AG08395 (cell line): Measurements from ENCODE around the gene ELMOD1.

Source experiments
- DNase-seq: peaks from one replicate; pipeline ENCODE4 v3.0.0; 2012; ENCODE audit warnings: mixed read lengths, low spot score

Gene ELMOD1

DNA sequence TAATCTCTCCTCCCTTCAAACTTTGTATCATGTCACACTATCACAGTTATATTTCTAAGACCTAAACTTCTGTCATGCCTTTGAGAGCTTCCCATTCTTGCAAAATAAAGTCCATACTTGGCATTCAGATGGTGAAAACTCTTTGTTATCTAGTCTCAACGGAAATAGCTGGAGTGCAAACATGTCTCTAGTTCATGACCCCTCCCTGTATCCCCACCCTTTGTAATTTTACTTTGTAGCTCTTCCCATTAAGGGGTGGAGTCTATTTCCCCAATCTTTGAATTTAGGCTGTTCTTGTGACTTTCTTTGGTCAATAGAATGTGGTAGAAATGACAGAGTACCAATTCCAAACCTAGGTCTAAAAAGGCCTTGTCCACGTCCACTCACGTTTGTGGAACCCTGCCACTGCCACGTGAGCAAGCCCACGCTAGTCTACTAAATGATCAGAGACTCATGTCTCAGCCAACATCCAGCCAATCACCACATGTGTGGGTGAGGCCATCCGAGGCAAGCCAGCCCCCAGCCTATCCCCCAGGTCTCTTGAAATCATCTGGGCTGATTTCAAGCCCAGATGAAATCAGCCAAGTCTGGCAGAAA, 97.5 kb downstream of the ELMOD1 start:
- DNase-seq, result no peak

DNA sequence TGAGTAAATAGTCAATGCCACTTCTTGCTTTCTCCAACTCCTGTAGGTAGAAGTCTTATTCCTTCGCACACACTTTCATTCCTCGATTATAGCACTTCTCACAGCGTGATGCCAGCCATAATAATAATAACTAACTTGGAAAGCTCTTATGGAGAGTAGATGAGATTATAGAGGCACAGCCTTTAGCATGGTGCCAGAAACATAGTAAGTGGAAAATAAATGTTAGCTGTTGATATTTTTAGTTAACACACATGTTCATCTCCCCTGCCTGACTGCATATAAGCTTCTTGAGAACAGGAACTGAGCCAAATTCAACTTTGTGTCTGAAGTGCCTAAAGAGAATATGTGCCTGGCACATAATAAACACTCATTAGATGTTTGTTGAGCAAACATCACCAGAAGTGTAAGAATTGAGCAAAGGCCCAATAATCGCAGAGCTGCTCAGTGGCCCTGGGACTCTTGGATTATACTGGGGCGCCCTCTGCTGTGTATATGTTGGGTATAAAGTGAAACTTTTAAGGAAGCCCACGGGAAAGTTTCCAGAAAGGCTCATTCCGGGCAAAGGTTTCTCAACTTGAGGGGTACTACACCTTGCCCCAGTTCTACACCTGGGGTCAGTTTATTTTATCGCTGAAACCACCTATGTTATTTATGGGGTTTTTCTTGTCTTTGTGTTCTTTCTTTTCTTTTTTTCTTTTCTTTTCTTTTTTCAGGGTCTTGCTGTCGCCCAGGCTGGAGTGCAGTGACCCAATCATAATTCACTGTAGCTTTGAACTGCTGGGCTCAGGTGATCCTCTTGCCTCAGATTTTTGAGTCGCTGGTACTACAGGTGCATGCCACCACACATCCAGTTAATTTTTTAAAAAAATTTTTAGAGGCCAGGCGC, 98.6 kb downstream of the ELMOD1 start:
- peak; percentile 73 for DNase-seq

DNA sequence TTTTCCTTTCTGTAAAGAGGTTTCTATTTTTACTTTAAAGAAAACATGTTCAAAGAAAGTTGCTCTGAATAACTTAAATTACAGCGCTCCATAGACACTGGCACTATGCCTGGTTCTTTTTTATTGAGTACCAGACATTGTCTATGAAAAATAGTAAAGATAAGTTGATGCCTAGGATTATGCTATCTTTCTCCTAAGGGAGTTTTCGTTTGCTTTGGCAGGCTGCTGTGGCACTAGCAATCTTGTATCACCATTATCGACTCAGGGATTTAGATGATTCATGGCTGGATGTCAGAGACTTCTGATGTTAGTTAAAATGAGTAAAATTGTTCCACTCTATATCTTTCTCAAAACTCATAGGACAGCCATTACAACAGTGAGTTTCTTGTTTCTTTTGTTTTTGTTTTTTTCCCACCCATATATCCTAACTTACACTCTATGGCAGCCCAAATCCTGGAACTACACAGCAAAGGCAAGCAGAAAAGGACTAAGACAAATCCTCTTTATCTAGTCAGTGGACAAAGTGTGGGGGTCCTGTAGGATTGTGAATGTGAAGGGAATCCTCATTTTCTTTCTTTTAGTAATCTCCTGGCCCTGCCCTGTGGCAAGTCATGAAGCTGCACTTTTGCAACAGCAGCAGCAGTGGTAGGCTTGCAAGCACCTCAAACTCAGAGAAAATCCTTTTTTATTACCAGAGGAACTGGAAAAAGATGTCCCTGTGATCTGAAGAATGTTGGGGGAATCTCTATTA, 100.2 kb downstream of the ELMOD1 start:
- no peak for DNase-seq

DNA sequence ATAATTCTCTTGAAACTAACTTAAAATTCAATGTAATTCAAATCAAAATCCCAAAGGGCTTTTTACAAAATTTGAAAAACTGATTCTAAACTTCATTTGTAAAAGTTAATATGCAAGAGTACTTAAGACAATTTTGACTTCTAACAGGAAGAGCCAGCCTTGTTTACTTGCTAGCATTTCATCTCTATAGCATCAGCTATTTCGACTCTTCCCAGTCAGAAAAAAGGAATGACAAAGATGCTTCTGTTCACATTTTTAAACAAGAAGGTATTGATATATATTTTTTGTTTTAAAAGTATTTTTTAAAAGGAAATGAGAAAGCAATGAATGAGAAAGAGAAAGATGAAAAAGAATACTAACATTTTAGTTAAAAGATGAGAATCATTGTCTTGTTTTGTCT, 104.5 kb downstream of the ELMOD1 start:
- no peak for DNase-seq

DNA sequence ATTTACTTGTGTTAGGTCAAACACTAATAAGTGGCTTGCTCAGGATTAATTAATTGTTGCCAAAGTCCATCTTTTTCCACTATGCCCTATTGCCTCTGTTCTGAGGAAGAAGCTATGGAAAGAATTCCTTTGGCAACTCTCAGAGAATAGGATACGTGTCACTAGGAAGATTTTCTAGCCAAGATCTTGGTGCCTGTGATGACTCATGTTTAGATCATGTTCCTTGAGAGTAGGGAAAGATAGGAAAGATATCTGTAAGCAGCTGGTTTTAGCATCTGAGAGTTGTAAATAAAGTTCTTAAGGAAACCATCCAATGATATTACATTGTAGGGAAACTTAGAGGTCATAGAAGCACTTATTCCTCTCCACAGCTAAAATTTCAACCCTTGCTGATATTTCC, 105.2 kb downstream of the ELMOD1 start:
- DNase-seq, result peak; percentile 89

DNA sequence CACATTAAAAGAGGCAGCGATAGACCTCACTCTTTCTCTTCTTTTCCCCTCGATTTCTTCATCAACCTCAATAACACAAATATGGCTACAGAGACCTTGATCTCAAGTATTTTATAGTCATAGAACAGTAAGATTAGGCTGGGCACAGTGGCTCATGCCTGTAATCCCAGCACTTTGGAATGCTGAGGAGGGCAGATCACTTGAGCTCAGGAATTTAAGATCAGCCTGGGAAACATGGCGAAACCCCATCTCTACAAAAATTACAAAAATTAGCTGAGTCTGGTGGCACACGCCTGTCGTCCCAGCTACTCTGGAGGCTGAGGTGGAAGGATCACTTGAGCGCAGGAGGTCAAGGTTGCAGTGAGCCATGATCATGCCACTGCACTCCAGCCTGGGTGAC, 106.3 kb downstream of the ELMOD1 start:
- no peak for DNase-seq

DNA sequence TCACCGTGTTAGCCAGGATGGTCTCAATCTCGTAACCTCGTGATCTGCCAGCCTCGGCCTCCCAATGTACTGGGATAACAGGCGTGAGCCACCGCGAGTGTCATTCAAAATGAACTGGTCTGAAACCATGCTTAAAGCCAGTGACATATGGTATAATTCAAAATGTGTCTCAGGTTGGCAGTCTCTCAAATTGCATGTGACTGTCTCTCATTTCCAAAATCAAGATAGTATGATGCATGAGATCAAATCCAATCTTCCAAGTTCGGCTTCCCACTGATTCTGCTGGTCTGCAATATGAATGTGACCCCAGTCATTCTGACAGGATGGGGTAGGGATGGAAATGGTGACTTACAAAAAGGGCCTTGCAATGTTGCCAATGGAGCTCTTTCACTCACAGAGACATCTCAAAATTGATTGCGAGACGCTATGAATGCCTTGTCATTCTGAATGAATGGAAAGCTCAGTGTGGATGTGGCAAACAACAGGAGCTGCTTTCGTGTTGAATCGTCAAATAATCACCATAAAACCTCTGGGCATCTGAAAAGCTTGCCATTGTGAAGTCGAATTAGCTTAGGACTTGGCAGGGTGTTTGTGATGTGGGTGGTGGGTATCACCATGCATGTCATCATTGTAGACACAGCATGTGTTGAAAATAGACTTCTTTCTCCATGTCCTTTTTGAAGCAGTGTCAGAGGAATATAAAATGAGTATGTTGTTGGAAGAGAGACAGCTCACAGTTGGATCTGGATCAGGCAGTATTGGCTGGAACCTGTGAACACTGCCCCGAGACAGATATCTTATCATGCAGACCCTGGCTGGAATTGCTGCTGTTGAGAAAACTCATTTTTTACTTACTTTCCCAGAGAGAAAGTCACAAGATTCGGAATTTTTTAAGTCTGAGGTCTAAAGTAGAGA, 108.7 kb downstream of the ELMOD1 start:
- DNase-seq, result no peak

DNA sequence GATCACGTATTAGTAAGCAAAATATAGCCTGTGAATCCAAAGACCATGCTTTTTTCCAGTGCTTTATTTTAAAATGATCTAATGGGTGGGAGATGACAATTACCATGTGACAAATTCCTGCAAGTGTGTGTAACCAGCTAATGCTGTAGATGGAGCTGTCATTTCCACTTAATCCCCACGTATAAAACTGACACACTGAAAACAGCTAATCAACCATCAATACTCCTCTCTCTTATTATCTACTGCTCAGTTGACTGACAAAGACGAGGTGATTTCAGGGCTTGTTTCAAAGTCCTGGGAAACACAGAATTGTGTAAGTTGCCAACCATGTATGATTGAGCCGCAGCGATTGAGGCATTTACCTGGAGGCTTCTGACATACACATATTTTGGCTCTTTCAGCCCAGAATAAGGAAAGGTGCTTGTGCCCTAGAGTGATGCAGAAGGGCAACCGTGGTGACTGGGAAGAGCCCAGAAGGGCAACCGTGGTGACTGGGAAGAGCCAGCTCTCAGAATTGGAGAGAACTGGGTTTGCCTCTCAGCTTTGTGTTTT, 111.2 kb downstream of the ELMOD1 start:
- no peak for DNase-seq

DNA sequence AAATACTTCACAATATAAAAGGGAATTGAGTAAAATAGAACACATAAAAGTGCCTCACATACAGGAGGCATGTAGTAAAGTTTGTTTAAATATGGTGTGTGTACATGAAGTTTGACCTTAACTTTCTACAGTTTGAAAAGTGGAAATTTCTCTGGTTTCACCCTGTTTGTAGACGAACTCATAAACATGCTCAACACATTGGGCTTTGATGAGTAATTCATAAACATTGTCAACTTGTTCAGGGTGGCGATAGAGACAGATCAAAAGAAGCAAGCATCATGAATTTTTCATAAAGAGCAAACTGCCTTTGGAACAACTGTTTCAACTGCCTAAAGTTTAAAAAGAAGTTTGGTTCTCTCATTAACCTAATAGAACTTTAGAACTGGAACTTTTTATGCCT, 111.8 kb downstream of the ELMOD1 start:
- peak; percentile 27 for DNase-seq

DNA sequence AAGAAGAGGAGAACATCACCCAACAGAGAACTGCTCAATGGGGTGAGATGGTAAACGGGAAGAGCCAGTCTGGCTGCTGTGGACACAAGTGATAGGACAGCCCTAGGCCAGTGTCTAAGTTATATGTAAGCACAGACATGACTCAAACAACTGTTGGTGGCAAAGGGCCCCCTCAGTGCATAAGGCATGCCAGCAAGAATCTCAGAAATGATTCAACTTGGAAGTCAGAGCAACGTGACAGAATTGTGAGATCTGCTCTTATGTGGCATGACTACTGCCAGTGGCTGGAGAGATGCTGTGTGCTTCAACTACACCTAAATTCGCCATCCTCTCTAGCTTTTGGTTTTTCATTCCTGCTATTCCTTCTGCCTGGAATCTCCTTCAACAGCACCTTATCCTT, 113.5 kb downstream of the ELMOD1 start:
- peak; percentile 12 for DNase-seq

DNA sequence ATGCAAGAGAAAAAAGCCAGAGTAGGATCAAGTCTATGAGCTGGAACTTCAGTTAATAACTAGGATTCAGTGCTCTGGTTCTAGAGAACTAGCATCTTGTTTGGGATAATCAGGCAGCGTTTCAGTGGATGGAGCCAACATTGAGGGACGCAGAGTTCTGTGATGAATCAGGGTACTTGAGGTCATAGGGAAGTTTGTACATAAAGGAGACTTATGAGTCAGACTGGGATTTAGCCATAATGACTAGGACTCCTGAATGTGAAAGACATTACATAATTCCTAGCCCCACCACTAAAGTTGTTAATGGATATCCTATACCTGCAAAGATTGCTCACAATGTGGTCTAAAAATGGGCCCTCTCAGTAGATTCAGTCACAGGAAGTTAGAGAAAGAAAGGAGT, 114.1 kb downstream of the ELMOD1 start:
- DNase-seq, result peak; percentile 92

DNA sequence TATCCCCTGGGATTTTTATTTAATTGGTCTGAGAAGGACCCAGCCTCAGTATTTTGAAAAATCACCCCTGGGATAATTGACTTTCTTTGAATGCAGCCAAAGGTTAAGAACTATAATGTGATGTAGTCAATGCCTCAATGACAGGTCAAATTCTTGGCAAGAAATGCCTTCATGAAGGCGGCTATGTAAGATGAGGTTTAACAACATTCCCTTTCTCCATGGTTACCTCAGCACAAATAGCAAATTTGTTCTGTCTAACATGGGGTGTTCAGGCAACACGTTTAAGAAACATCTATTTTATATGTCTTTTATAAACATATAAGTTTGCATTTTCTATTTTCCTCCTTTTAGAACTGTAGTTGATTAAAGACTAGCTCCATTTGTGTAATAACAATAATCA, 115.6 kb downstream of the ELMOD1 start:
- no peak for DNase-seq

DNA sequence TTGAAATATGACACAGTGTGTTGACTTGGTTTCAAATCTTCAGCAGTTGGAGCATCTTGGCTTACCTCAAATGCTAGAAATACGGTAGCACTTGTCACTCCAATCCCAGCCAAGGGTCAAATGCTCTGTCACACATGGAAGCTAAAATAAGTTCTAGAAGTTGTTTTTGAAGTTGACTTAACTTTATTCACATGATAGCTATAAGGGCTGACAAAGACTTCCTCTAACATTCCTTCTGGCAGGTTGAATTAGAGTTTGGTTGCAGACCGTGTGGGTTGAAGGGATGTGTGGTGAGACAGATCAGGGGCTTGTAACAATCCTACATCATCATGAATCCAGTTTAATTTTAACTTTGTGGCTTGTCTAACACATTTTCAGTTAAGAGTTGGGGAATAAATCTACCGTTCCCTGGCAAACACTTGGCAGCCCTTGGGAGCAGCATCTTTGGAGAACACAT, 116.3 kb downstream of the ELMOD1 start:
- DNase-seq, result no peak

DNA sequence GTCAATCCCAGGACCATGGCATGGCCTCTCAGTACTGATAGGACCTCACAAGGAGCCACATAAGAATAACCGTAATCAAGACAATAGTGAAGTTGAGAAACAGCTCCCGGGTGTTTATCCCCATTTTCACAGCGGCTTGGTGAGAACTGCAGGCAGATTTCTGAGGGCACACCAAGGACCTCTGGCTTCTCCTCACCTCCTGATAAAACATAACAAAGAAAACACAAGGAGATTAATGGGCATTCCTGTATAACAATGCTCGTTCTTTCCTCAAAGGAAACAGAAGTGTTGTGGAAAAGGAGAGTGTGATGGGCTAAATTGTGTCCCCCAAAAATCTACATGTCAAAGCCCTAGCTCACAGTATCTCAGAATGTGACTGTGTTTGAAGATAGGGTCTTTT, 116.9 kb downstream of the ELMOD1 start:
- no peak for DNase-seq

DNA sequence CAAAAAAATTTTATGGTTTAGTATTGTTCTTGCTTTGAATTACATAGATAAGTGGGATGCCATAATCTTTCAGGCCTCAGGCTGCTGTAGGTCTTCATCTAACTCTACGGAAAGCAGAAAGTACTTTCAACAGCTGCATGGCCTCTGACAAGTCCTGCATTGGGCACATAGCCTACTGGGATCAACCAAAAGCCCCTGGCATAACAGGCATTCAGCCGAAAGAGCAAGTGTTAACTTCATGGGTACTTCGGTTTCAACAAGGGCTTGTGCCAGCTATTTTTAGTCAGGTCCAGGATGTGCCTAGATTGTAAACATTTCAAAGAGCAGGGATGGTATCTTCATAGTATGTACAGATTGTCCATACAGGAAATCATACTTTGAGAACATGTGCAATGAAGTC, 117.8 kb downstream of the ELMOD1 start:
- DNase-seq, result no peak

DNA sequence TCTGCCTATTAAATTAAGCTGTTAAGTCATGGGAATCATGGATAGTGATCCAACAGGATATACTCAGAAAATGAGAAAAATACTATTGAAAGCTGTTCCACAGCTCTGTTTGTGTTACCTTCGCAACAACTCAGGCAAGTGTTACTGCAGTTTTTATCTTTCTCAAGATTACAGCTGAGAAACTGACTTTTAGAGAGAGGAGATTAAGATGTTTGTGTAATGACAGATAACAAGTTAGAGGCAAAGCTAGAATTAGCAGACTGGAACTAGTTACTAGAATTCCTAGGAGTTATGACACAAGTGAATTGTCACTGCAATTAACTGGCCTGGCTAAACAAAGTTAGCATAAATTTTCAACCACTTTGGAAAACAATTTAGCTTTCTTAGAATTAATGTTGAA, 119.4 kb downstream of the ELMOD1 start:
- no peak for DNase-seq

DNA sequence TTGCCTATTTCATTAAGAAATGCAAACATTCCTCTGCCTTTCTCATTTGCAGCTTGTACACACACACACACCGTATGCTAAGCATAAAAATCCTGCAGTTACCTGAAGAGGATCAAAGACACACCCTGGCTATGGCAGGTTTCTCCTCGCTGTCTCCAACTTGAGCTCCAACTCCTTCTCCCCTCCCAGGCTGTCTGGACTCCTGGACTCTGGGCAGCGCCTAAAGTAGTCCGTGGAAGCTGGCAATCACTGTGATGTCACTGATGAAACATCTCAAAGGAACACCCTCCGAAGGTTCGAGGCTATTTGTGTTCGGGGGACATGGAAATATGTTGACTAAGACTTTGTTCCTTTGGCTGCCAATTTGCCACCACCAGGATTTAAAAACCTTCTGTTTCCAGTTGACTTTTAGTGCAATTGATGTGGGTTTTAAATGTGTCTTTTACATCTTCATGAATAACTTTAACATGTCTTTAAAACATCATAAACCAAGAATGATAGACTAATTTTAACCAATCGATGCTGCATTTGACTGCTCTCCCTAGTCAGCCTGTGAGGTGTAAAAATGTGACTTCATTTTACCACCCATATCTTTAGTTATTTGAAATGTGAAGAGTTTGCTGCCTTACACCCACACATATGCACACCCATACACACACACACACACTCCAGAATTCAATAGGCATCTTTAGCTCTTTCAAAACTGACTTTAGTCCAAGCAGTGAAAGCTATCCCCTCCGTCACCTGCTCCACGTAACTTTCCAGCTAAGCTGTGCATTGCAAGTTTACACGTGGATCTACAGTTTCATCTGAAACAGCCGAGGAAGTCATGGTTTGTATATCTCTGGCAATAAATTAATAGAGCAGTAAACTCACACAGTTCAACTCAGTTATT, 121.2 kb downstream of the ELMOD1 start, which contains the start of gene SLN:
Gene SLN (minus strand): TSS at position 196 of the 895 bp plus-strand sequence.
- no peak for DNase-seq

DNA sequence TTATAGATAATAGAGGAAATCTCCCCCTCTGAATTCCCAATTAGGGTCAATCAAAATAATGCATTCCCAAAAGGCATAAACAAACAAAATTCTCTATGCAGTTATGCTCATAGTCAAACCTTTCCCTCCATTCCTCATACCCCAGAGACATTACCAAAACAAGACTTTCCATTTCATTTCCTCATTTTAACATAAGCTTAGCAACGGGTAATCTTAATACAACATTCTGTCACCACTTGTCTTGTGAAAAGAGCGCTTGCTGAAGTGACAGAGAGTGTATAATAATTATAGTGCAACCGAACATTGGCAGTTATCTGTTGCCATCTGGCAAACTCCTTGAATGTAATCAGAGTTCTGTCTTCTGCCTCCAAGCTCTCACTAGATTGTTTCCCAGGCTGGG, 122.1 kb downstream of the ELMOD1 start:
- DNase-seq, result no peak
